ENCODE measurements around the gene CHST11. TPM values are rescaled to one million over a fixed set of nuclear protein-coding genes. Genes with fewer than 3 reads are reported as not detected.

Gene CHST11
- total and polyA plus RNA-seq, 10 of the 15 experiments (the other 5 are each of a cell fraction or from before 2014, with no cell fraction given) = 1.9 to 38.1 (median 17.2) TPM

GRCh38 chr12:104721039-104721405 lies 264.3 kb downstream of the CHST11 start (continued):
- no peak for TF ChIP-seq MTA2 (IDR thresholded peaks at IDR 0.05; ENCODE audit: low read depth)

GRCh38 chr12:104721936-104722335 lies 265.2 kb downstream of the CHST11 start:
- no peak for DNase-seq (ENCODE audit: low read depth, low spot score)
- Histone ChIP-seq H3K27ac (ENCODE audit: control insufficient read depth, insufficient read depth) (0 out of 2 replicates have a peak overlapping the region, but pooled peaks have one; percentile 62), H2AFZ (ENCODE audit: control insufficient read depth, low read depth, low read length) (no peak overlapping the region), H3K9me3 (replicated peaks; ENCODE audit: control insufficient read depth, insufficient read depth, low read length) (no peaks in the 10 kb centered on the region), H3K27me3 (replicated peaks in 1 of 2; ENCODE audit: control insufficient read depth in 2 of 2, insufficient read depth in 2 of 2, low read length in 1 of 2) (no peaks in the 10 kb centered on the region), H3K4me1 (ENCODE audit: control insufficient read depth, insufficient read depth, low read length) (peaks cover 35% of the 10 kb centered on the region), H3K4me3 (no peak overlapping the region), H3K4me2 (ENCODE audit: control insufficient read depth, insufficient read depth) (no peak overlapping the region; the same call in 1 of the 2 replicates), H3K9ac (ENCODE audit: control insufficient read depth, insufficient read depth, low read length) (no peak overlapping the region), H3K79me2 (ENCODE audit: control insufficient read depth, insufficient read depth, low read length) (peaks cover 14% of the 10 kb centered on the region), H4K20me1 (ENCODE audit: control insufficient read depth, insufficient read depth) (no peaks in the 10 kb centered on the region), H3K36me3 (ENCODE audit: control insufficient read depth in 2 of 2, insufficient read depth in 2 of 2, low read length in 1 of 2) (no peaks in the 10 kb centered on the region; a peak in 1 of 4 replicates)
- no peak for FAIRE-seq
- WGBS (ENCODE audit: insufficient coverage, insufficient replicate concordance, low lambda C conversion rate, missing lambda C conversion rate) = 97% methylated on average over 6 of the region's 6 CpGs
- CTCF ChIA-PET = no interaction called here
- intact Hi-C loops (cut with micrococcal nuclease; ENCODE audit: unreplicated experiment) = loop anchor here (5.0 kb wide), 1 partner anchor 70 kb away; no protein-coding TSS in a partner anchor
- in situ Hi-C loops (cut with MboI) = no loop called here
- POLR2A ChIA-PET = no interaction called here
- TF ChIP-seq BHLHE40 (IDR thresholded peaks at IDR 0.05; ENCODE audit: borderline replicate concordance in 1 of 2, low read depth in 2 of 2, low read length in 1 of 2) (no peak), LARP7 (IDR thresholded peaks at IDR 0.05) (no peak), RELA (IDR thresholded peaks at IDR 0.05; ENCODE audit: borderline replicate concordance, partially characterized antibody) (no peak), POLR2AphosphoS5 (IDR thresholded peaks at IDR 0.05; ENCODE audit: low read length) (no peak), MTA2 (IDR thresholded peaks at IDR 0.05; ENCODE audit: low read depth) (no peak), NRF1 (conservative IDR thresholded peaks at IDR 0.05; ENCODE audit: low read depth, low read length) (no peak), STAT3 (IDR thresholded peaks at IDR 0.05; ENCODE audit: low read depth, low read length) (no peak), BMI1 (IDR thresholded peaks at IDR 0.05; ENCODE audit: borderline replicate concordance) (no peak), E4F1 (IDR thresholded peaks at IDR 0.05; ENCODE audit: borderline replicate concordance, partially characterized antibody) (no peak), RFX5 (IDR thresholded peaks at IDR 0.05; ENCODE audit: low read depth, low read length) (no peak), ETV6 (conservative IDR thresholded peaks at IDR 0.05 in 1 of 2, IDR thresholded peaks at IDR 0.05 in 1 of 2; ENCODE audit: borderline replicate concordance in 1 of 2, low read depth in 1 of 2) (no peak), MTA3 (IDR thresholded peaks at IDR 0.05; ENCODE audit: borderline replicate concordance, low read length) (no peak), TCF3 (IDR thresholded peaks at IDR 0.05; ENCODE audit: borderline replicate concordance, insufficient read depth, low read depth, low read length) (no peak), RAD51 (IDR thresholded peaks at IDR 0.05) (no peak), SP1 (IDR thresholded peaks at IDR 0.05; ENCODE audit: low read depth, low read length) (no peak), ZNF207 (IDR thresholded peaks at IDR 0.05; ENCODE audit: borderline replicate concordance) (no peak), SUPT20H (IDR thresholded peaks at IDR 0.05; ENCODE audit: borderline replicate concordance, control insufficient read depth, low read depth, low read length) (no peak), JUNB (IDR thresholded peaks at IDR 0.05) (no peak)
- TF ChIP-seq, protein P1, sequence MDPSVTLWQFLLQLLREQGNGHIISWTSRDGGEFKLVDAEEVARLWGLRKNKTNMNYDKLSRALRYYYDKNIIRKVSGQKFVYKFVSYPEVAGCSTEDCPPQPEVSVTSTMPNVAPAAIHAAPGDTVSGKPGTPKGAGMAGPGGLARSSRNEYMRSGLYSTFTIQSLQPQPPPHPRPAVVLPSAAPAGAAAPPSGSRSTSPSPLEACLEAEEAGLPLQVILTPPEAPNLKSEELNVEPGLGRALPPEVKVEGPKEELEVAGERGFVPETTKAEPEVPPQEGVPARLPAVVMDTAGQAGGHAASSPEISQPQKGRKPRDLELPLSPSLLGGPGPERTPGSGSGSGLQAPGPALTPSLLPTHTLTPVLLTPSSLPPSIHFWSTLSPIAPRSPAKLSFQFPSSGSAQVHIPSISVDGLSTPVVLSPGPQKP (IDR thresholded peaks at IDR 0.05; ENCODE audit: low read depth, low read length) = no peak
- TF ChIP-seq, protein P2, sequence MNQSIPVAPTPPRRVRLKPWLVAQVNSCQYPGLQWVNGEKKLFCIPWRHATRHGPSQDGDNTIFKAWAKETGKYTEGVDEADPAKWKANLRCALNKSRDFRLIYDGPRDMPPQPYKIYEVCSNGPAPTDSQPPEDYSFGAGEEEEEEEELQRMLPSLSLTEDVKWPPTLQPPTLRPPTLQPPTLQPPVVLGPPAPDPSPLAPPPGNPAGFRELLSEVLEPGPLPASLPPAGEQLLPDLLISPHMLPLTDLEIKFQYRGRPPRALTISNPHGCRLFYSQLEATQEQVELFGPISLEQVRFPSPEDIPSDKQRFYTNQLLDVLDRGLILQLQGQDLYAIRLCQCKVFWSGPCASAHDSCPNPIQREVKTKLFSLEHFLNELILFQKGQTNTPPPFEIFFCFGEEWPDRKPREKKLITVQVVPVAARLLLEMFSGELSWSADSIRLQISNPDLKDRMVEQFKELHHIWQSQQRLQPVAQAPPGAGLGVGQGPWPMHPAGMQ (IDR thresholded peaks at IDR 0.05; ENCODE audit: borderline replicate concordance) = no peak
- BruUV-seq (replicated peaks) = no TSS peak
- RAD21 ChIA-PET (ENCODE audit: unreplicated experiment) = no interaction called here
- SMC1A ChIA-PET (ENCODE audit: uncharacterized antibody, unreplicated experiment) = interaction anchor here (0.7 to 1.2 kb wide), 2 partner anchors 53 to 200 kb away, joined by 3 read pairs; no protein-coding TSS in a partner anchor
- ATAC-seq = no peak
